Kidney capillary endothelial cell (primary cell): ENCODE measurements around the gene ACOX1.

Experiments used
- DNase-seq: peaks from one replicate; pipeline ENCODE4 v3.0.0-alpha.2; 2018; ENCODE audit warnings: low spot score

ACOX1 gene

DNA sequence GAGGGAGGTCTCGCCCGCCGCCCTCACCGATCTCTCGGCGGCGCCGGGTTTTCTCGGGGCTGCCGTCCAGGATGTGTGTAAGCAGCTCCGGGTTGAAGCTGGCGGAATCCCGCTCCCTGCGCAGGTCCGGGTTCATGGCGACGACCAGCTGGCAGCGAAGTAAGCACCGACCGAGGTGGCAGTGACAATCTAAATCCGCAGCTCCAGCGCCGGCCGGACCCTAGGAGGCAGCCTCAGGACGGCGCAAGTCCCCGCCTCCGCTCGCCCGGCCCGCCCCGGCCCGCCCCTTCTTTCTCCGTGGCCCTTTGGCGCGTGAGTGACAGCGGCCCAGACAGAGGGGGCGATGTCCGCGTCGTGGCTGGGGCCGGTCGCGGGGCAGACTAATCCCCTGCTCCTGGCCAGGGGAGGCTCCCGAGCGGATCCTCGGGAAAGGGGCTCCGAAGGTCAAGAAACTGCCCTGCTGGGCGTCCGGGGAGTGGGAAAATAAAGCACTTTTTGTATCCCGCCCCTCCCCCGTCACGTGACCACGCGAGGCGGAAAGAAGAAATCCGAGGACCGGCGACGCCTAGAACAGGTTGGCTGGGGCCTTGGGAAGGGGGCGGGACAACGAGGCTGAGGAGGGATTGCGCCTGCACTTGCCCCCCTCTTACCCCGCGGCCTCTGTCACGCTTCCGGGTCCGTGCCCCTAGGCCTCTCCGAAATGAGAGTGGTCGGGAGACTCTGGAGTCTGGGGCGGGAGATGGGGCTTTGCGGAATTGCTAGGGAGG lies at the start of gene ACOX1, which contains the start of gene TEN1:
TSS of gene ACOX1 (minus strand) at position 229 of the 767 bp plus-strand sequence. CDS start at position 136, 93 bp downstream.
TSS of gene TEN1 (plus strand) at position 303 of the 767 bp plus-strand sequence. CDS start 6,953 bp downstream, outside the sequence.
- peak; percentile 95 for DNase-seq

DNA sequence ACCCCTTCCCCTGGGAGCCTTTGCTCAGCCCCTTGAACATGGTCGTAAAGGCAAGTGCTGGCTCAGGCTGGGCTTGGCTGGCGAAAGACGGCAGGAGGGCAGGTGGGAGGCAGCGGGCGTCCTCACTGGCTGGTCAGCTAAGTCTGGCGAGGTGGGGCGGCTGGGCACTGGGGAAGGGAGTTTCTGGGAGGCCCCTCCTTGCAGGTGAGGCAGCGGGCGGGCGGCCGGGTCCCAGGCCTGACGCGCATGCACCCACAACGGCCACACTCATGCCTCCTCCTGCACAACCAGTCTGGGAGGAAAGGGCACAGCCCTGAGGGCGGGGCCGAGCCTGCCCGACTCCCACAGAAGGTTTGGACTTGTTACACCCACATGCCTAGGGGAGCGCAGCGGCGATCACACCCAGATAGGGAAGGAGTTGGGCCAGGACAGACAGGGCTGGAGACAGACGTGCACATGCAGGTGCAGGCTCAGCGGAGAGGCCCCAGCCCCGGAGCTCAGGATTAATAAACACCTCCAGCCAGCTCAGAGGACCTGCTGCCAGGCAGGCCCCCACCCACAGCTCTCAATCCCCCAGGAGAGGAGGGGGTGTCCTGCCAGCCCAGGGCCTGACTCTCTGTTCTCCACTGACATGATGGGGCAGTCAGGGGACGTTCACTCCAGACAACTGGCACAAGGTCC lies 48.3 kb upstream of the ACOX1 start, which contains the start of gene EVPL:
TSS of gene EVPL (minus strand) at position 148 of the 681 bp plus-strand sequence. CDS start at position 40, 108 bp downstream.
- DNase-seq: no peak

DNA sequence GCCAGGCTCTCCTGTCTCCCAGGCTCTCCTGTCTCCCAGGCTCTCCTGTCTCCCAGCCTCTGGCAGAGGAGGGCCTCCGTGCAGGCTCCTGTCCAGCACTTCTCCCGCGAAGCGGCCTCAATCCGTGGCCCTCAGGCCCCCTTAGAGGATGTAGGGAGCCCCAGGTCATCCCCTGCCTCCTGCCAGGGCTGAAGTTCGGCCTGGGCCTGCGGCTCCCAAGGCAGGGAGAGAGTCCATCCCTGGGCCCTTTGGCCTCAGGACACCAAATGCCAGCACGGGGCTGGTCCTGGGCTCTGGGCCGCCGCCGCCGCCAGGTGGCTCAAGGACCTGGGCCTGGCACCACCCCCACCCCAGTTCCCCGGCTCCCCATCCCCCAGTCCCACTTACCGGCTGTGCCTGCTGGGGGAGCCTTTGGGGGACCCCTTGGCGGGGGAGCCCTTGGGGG lies 47.8 kb upstream of the ACOX1 start:
- DNase-seq: no peak

DNA sequence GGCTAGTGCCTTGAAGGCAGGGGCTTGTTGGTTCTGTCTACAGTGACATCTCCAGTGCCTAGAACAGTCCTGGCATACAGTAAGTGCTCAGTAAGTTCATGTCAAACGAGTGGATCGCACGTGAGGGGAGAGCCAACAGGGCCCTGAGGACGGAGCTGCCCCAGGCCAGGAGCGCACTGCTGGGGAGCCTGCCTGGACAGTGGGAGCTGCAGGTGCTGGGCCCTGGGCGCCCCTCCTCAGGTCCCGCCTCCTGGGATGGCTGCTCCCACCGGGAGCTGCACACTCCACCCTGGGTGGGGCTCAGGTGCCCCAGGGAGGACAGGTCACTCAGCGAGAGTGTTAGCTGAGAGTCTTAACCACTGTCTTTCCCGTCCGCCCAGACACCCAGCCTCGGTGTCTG lies 46.3 kb upstream of the ACOX1 start:
- no peak for DNase-seq

DNA sequence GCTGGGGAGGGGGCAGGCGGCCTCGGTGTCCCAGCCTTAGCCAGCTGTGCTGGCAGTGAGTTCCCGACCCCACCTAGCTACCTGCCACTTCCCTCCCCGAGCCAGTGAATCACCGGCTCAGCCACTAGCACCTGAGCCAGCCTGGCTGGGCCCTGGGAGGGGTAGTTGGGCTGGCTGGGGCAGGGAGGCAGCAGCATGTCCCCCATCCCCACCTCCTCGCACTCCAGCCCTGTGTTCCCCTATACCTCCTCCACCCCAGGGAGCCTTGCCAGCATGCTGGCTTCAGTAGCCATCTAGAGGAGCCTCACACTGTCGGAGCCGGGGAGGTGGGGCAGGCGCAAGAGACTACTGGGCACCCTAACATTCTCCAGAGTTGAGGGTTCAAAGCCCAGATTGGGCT lies 45.4 kb upstream of the ACOX1 start:
- no peak for DNase-seq

DNA sequence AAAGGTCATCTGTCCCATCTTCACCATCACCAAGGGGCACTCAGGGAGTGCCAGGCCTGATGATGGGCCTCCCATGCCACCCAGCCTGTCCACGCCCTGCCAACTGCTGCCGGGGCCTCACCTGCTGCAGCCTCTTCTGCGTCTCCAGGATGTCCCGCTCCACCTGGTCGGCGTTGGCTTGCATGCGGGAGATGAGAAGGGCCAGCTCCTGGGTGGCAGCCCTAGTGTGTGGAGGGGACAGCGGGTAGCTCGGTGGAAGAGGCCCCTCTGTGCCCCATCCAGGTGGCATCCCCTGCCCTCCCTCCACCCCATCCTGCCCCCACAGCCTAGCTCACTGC lies 44.9 kb upstream of the ACOX1 start:
- DNase-seq: no peak

DNA sequence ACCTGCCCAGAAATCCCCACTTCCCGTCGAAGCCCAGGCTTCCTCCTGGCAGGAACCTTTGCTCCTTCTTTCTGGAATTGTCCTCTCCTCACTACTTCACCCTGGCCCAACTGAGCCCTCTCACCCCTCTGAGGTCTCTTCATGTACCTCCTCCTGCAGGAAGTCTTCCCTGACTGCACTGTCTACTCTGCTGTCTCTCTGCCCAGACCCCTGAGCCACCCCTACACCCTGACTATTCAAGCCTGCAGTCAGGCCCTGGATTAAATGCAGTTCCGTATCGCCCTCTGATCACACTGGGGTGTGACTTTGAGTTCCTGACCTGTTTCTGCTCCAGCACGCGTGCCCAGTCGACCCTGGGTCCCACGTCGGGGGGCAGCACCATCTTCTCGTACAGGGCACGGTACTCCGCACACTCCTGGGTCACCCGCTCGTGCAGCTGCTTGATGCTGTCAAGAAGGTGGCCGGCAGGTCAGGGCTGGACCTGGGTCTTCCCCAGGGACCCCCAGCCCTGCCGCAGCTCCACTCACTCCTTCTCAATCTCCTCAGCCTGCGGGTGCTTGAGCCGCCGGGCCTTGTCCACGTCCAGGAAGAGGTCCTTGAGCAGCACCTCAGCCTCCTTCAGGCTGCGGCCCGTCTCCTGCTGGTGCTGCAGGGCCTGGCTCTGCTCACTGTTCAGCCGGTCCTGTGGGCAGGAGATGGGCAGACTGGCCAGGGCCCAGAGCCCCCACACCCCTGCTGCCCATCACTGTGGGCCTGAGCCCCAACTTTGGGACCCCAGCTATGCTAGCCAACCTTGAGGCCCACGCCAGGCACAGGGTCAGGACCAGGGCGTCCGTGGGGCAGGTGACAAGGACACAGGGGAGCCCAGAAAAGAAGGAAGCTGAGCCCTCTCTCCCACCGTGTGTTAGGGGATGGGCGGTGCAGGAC lies 44.3 kb upstream of the ACOX1 start:
- DNase-seq: no peak

DNA sequence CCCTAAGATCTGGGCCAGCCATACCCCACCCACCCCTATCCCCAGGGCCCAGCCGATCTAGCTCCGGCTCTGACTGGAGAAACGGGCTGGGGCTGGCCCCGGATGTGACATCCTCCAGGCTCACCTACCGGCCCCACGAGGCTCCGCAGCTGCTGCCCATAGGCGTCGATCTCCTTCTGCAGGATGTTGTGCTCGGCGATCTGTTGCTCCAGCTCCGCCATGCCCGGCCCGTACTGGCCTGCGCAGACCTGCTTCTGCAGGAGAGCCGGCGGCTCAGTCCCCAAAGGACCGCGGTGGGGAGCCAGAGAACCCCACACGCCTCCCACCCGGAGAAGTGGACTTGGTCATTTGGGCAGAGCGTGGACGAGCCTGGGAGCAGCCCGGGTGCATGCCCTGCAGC lies 43.3 kb upstream of the ACOX1 start:
- DNase-seq: no peak

DNA sequence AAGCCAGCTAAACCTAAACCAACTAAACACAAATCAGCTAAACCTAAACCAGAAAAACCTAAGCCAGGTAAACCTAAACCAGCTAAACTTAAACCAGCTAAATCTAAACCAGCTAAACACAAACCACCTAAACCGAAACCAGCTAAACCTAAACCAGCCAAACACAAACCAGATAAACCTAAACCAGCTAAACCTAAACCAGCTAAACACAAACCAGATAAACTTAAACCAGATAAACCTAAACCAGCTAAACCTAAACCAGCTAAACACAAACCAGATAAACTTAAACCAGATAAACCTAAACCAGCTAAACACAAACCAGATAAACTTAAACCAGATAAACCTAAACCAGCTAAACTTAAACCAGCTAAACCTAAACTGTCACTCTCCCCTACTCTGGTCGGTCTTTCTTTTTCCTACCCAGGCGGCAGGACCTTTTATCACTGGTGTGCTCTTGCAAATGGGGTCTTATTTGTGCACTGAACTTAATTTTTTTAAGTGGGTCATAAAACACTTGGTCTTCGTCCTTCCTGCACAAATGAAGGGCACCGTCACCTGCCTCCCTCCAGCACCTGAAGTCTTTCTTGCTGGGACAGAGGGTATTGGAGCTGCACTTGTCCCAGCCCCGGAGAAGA lies 41.0 kb upstream of the ACOX1 start:
- DNase-seq: no peak

DNA sequence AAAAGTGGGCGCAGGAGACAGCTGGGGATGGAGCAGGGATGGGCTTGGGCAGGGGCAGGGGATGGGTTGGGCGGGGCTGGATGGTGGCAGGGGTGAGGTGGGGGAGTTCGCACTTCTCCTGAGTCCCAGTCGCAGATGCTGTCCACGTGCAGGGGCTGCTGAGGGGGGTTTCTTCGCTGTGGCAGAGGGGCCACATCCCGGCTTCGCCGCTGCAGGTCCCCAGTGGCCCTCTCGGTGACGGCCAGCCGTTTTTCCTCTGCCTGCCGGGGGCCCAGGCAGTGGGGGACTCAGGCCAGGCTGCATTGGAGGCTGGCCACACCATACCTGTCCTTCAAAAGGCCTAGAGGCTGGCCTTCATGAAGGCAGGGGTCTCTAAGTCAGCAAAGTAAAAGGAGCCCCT lies 39.8 kb upstream of the ACOX1 start:
- DNase-seq: no peak

DNA sequence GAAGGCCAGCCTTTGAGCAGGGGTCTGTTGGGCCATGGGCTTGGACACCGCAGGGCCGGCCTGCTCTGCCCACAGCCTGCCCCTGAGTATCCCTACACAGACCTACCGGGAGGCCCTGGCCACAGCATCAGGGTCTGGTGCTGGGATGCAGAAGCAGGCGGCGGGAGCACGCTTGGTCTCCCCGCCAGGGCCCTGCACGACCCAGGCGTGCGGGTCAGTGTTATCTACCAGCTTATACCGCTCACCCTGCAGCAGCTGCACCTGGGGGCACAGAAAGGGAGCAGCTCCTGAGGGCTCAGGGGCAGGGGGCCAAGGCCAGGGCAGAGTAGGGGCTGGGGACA lies 39.3 kb upstream of the ACOX1 start:
- DNase-seq: no peak

DNA sequence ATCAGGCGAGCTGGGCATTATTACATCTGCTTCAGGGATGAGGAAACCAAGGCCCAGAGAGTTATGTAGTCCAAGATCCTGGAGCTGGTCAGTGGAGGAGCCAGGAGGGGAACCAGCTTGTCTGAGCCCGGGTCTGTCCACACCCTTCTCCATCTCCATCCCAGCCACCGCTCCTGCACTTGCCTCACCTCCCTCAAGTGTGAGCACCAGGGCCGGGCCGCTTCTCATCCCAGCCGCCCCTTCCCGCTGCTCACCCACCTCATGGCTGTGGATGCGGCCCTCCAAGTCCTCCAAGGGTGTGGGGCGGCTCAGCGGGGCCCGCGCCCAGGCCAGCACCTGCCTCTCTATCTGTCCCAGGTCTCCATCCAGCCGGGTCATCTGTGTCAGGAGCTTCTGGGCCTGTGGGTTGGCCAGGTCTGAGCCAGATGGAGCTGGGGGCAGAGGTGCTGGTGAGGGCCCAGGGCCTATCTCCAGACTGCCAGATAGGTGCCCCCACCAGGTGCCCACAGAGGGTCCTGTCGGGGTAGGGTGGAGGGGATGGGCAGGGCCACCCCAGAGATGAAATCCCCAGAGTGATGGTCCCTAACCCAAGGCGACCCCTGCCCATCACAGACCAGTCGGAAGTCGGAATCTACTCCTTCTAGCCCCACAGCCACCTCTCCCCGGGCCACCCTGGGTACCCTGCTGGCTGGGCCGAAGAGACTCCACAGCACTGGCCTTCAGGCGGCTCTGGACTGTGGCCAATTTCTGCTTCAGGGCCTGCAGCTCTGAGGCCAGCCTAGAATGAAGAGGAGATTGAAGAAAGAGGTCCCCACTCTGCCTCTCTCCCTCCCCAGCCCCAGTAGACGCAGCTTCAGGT lies 38.7 kb upstream of the ACOX1 start:
- DNase-seq: no peak

DNA sequence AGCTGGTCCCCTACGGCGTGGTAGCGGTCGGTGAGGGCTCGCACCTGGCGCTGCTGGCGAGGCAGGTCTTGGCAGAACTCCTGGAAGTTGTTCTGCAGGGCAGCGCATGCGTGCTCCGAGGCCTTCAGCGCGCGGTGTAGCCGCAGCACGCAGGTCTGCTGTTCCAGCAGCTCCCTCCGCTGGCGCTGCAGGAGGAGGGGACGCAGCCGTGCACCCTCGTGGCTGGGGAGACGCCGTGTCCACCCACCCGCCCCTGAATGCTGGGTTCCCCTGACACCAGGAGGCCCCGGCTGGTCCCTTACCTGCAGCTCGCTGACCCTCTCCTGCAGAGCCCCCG lies 35.9 kb upstream of the ACOX1 start:
- DNase-seq: no peak

DNA sequence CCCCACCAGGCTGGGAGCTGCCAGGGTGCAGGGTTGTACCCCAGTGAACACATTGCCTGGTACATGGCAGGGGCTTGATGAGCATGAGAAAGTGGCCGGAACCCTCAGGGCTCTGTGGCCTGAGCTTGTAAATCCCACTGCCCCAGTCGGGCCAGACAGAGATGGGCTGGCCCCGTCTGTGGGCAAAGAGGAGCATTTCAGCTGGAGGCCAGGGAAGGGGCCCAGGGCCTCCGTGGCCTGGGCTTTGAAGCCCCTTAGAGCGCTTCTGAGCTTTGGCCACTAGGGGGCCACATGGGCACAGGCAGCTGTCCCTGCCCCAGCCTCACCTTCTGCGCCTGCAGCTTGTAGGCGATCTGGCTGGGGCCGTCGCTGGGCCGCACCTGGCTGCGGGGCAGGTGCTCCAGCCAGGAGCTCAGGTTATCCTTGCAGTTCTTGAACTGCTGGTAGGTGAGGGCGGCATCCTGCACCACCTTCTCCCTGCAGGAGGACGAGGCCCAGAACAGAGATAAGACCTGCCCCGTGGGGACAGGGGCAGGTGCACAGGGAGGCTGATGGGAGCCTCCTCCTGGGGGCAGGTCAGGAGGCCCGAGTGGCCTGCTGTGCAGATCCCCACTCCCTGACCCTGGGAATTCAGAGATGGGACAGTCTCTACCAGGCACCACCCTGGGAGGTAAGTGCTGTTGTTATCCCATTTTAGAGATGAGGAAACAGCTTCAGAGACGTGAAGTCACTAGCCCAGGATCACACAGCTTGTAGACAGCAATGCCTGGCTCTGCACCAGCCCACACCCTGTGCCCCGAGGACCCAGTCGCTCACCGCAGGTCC lies 35.3 kb upstream of the ACOX1 start:
- peak; percentile 68 for DNase-seq

DNA sequence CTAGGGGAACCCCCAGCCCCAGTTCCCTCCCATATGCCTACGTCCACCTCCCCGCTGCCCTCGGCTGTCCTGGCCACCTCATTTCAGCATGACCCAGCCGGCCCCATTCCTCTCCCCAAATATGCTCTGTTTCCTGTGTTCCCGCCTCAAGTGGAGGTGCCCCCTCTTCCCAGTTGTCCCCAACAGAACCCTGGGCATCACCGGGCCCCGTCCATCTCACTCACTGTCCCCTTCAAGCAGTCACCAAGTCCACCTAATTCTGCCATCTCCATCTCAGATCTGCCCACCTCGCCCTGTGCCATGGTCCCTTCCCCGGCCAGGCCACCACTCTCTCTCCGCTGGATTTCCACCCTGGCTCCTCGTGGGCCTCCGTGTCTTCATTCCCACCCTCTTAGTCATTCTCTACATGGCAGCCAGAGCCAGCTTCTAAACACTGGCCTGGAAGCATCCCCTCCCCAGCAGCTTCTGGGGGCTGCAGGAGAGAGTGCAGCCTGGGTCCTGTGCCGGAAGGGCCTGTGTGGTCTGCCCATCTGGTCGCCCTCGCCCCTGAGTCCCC lies 34.5 kb upstream of the ACOX1 start:
- DNase-seq: no peak

DNA sequence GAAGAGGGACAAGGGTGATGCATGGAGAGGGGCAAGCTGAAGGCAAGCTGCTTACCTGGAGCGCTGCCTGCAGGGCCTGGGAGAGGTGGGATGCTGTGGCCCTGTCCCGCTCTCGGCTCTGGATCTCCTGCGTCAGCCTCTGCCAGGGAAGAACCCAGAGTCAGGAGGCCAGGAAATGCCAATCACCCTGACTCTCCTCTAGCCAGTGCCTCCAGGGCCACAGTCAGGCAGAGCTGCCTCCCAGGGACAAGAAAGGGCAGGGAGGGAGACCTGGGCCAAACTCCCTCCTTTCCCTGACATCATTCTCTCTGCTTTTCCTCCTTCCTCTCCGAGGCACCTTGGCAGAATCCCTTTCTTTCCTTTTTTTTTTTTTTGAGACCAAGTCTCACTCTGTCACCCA lies 33.0 kb upstream of the ACOX1 start:
- no peak for DNase-seq

DNA sequence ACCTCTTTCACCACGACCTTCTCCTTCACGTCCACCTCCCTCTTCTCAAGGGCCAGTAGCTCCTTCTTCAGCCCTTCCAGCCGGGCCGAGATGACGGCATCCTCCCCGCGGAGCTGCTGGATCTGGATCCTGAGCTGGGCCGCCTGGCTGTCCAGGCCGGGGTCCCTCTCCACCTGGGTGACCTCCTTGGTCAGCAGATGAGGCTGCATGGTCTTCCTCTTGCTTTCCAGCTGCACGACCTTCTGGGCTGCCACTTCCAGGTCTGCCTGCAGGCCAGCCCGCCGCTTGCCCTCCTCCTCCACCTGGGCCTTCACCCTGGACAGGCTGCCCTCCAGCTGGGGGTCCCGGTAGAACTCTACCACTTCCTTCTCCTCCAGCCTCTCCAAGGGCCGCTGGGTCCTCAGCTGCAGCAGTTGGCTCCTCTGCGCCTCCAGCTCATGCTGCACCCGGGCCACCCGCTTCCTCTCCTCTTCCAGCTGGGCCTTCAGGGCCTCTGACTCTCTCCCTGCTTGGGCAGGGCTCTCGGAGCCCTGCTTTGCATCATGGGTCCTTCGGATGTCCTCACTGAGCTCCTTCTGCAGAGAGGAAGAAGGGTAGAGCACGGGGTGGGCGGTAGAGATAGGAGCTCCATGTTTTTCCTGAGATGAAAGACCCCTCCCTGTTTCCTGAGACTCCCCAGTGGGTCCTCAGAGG lies 31.1 kb upstream of the ACOX1 start:
- DNase-seq: no peak

DNA sequence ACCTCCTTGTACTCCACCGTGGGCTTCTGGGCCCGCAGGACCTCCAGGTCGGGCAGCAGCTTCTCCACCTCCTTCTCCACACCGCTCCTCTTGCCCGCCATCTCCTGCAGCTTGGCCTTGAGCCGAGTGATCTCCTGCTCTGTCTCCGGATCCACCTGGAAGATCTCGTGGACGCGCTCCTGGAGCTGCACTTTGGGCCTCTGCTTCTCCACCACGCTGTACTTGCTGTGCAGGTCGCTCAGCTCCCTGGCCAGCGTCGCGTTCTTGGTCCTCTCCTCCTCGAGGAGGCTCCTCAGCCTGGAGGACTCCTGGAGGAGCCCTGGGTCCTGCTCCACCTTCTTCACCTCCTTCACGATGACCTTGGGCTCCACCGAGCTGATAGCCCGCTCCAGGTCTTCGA lies 30.5 kb upstream of the ACOX1 start:
- DNase-seq: no peak
